ENCODE results near the gene SCARB2.
"Not testable (repeated sequence)": the region's sequence is repeated elsewhere in the genome, so short reads cannot be mapped to it uniquely, and the experiment has no call there.

SCARB2 gene

GRCh38 chr4:76213415-76214176, at the start of gene SCARB2:
TSS of gene SCARB2 (minus strand) at chr4:76213824. CDS start at chr4:76213543, 281 bp downstream.
- DNase-seq (ENCODE audit: low spot score): peak; percentile 97

GRCh38 chr4:76260571-76260970, 46.9 kb upstream of the SCARB2 start:
- no peak for DNase-seq (ENCODE audit: low spot score)

- DNase-seq (ENCODE audit: low spot score): no peak
Observed at GRCh38 chr4:76257824-76258223, 44.2 kb upstream of the SCARB2 start.

GRCh38 chr4:76256968-76257367, 43.3 kb upstream of the SCARB2 start:
- DNase-seq (ENCODE audit: low spot score): no peak

GRCh38 chr4:76256032-76256431, 42.4 kb upstream of the SCARB2 start:
- no peak for DNase-seq (ENCODE audit: low spot score)

GRCh38 chr4:76253511-76253910, 39.9 kb upstream of the SCARB2 start:
- no peak for DNase-seq (ENCODE audit: low spot score)

GRCh38 chr4:76252271-76252653, 38.6 kb upstream of the SCARB2 start:
- DNase-seq (ENCODE audit: low spot score): no peak

- DNase-seq (ENCODE audit: low spot score): peak; percentile 84
Observed at GRCh38 chr4:76251441-76252270, 38.0 kb upstream of the SCARB2 start, which contains the start of gene FAM47E. TSS of gene FAM47E (plus strand) at chr4:76251721. CDS start at chr4:76251747, 26 bp downstream.

GRCh38 chr4:76250962-76251361, 37.3 kb upstream of the SCARB2 start:
- no peak for DNase-seq (ENCODE audit: low spot score)

- no peak for DNase-seq (ENCODE audit: low spot score)
Observed at GRCh38 chr4:76246852-76247251, 33.2 kb upstream of the SCARB2 start.

GRCh38 chr4:76246025-76246424, 32.4 kb upstream of the SCARB2 start:
- no peak for DNase-seq (ENCODE audit: low spot score)

GRCh38 chr4:76243877-76244276, 30.3 kb upstream of the SCARB2 start:
- not testable (repeated sequence) for DNase-seq (ENCODE audit: low spot score)

GRCh38 chr4:76240236-76240635, 26.6 kb upstream of the SCARB2 start:
- no peak for DNase-seq (ENCODE audit: low spot score)

GRCh38 chr4:76238701-76239100, 25.1 kb upstream of the SCARB2 start:
- no peak for DNase-seq (ENCODE audit: low spot score)

- no peak for DNase-seq (ENCODE audit: low spot score)
Observed at GRCh38 chr4:76238236-76238635, 24.6 kb upstream of the SCARB2 start.

- DNase-seq (ENCODE audit: low spot score): no peak
Observed at GRCh38 chr4:76235915-76236314, 22.3 kb upstream of the SCARB2 start.

GRCh38 chr4:76235407-76235806, 21.8 kb upstream of the SCARB2 start:
- DNase-seq (ENCODE audit: low spot score): no peak

GRCh38 chr4:76234679-76235044, 21.0 kb upstream of the SCARB2 start:
- no peak for DNase-seq (ENCODE audit: low spot score)

- DNase-seq (ENCODE audit: low spot score): no peak
Observed at GRCh38 chr4:76233967-76234678, 20.5 kb upstream of the SCARB2 start.

- no peak for DNase-seq (ENCODE audit: low spot score)
Observed at GRCh38 chr4:76233529-76233928, 19.9 kb upstream of the SCARB2 start.

GRCh38 chr4:76233083-76233482, 19.5 kb upstream of the SCARB2 start:
- no peak for DNase-seq (ENCODE audit: low spot score)

- DNase-seq (ENCODE audit: low spot score): no peak
Observed at GRCh38 chr4:76232681-76233080, 19.1 kb upstream of the SCARB2 start.

GRCh38 chr4:76226418-76226817, 12.8 kb upstream of the SCARB2 start:
- DNase-seq (ENCODE audit: low spot score): no peak

Measured in AG20443 (cell line).